Measurements from ENCODE around the gene IKBKE. TPM values are rescaled to one million over a fixed set of nuclear protein-coding genes. Genes with fewer than 3 reads are reported as not detected.
A peak's percentile ranks its signal among the peaks of the same experiment; 100 is the strongest.

IKBKE gene
- total RNA-seq, 4 donors from 2014 or later: 4.3 to 8.2 (median 5.6) TPM

DNA sequence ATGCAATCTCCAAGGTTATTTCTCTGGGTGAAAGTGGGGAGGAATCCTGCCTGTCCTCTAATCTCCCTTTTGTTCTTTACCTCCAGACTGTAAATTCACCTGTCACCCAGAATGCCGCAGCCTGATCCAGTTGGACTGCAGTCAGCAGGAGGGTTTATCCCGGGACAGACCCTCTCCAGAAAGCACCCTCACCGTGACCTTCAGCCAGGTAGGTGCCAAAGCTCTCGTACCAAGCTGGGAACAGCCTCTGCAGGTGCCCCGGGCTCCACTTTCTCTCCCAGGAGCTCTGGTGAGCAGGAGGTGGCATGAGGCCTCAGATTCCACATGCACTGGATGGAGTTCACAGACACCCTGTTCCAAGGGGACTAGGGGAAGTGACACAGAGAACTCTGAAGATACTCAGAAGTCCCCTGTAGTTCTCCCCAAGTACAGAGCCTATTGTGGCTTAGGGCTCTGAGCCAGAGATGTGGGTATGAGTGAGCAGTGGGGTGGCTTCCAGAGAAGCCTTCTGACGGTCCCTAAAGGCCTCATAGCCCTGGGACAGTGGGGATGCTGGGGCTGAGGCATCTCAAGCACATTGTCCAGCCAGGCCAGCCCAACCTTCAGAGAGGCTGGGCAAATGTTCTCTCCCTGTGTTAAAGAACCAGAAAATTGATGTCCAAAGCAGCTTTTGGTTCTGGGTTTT, 68.0 kb downstream of the IKBKE start:
- TF ChIP-seq, protein P1, sequence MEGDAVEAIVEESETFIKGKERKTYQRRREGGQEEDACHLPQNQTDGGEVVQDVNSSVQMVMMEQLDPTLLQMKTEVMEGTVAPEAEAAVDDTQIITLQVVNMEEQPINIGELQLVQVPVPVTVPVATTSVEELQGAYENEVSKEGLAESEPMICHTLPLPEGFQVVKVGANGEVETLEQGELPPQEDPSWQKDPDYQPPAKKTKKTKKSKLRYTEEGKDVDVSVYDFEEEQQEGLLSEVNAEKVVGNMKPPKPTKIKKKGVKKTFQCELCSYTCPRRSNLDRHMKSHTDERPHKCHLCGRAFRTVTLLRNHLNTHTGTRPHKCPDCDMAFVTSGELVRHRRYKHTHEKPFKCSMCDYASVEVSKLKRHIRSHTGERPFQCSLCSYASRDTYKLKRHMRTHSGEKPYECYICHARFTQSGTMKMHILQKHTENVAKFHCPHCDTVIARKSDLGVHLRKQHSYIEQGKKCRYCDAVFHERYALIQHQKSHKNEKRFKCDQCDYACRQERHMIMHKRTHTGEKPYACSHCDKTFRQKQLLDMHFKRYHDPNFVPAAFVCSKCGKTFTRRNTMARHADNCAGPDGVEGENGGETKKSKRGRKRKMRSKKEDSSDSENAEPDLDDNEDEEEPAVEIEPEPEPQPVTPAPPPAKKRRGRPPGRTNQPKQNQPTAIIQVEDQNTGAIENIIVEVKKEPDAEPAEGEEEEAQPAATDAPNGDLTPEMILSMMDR (IDR thresholded peaks at IDR 0.05): no peak
- ATAC-seq (ENCODE audit: low FRiP score) (no peak), DNase-seq (ENCODE audit: low spot score) (no peak)

DNA sequence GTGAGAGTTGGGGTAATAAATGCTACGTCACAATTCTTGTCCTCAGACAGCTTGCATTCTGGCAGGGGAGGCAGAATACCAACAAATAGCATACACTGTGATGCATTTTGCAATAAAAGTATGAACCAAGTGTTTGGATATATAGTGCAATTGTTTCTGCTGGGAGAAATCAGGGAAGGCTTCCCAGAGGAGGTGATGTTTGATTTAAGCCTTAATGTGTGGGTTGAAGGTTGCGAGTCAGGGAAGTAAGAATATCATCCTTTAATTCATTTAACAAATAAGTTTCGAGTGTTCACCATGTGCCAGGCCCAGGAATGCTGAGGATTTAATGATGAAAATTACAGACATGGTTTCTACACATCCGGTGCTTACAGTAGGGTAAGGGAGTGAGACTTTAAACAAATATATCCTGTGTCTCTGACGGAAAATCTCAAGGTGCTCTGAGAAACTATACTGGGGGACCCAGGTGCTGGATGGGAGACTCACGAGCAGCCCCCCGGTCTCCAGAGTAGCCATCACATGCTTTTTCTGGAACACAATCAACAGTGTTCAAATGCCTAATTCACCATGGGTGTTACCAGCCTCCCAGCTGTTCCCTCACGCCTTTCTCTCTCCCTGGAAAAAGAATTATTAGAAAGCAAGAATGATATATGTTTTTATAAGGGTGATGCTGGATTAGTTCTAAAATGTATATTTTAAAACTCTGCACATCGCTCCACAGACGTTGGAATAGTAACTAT, 68.8 kb downstream of the IKBKE start:
- TF ChIP-seq, protein P1 (IDR thresholded peaks at IDR 0.05): no peak
- ATAC-seq (ENCODE audit: low FRiP score) (no peak), DNase-seq (ENCODE audit: low spot score) (no peak)

DNA sequence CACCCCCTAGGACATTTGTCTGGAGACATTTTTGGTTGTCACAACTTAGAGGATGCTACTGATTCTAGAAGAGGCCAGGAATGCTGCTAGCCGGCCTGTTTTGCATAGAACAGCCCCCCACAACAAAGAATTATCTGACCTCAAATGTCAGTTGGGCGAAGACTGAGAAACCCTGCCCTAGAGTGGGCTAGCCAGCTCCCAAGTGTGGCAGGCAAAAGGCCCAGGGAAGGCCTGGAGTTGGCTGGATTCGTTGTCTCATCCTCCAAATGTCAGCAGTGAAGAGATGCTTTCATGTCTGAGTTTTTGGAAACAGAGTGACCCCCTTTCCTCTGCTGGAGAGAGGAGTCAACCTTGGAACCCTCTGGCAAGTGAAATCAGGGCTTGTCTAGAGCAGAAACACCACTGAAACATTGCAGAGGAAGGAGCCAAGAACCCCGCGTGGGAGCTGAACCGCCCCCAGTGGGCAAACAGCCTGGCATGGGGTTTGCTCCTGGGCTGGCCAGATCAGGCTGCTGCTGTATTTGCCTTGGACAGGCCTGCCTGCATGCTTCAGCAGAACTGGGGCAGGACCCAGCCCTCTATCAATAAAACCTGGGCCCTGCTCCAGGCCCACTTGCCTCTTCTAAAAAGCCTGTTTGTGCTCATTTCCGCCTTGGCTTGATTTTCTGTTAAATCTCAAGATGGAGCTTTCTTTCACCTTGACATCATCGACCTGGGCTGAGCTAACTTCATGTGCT, 69.9 kb downstream of the IKBKE start:
- ATAC-seq (ENCODE audit: low FRiP score) (peak; percentile 85), DNase-seq (ENCODE audit: low spot score) (no peak)
- TF ChIP-seq, protein P1 (IDR thresholded peaks at IDR 0.05): no peak

DNA sequence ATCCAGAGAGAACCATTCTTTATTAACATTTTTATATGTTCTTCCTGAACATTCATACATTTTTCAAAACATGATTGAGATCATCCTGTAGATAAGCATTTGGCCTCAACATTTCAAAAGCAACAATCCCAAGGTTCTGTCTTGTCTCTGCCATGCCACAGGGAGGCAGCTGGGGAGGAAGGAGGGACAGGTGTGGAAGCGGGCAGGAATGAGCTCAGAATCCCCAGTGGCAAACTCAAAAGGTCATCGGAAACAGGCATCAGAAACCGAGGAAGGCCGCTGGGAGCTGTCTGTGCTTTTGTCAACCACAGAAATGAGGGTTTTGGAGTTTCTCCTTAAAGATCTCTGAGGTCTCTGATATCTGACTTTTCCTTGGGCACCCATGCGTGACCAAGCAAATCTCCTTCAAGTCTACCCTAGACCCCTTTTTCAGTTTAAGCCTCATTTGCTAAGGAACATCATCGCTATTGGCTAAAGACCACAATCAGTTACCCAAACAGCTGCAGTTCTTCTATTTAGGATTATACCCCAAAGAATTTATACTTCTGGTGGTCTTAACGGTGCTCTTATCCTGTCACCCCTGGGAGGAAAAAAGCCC, 71.1 kb downstream of the IKBKE start:
- no peak for ATAC-seq (ENCODE audit: low FRiP score)
- TF ChIP-seq, protein P1 (IDR thresholded peaks at IDR 0.05): no peak
- DNase-seq (ENCODE audit: low spot score): no peak

DNA sequence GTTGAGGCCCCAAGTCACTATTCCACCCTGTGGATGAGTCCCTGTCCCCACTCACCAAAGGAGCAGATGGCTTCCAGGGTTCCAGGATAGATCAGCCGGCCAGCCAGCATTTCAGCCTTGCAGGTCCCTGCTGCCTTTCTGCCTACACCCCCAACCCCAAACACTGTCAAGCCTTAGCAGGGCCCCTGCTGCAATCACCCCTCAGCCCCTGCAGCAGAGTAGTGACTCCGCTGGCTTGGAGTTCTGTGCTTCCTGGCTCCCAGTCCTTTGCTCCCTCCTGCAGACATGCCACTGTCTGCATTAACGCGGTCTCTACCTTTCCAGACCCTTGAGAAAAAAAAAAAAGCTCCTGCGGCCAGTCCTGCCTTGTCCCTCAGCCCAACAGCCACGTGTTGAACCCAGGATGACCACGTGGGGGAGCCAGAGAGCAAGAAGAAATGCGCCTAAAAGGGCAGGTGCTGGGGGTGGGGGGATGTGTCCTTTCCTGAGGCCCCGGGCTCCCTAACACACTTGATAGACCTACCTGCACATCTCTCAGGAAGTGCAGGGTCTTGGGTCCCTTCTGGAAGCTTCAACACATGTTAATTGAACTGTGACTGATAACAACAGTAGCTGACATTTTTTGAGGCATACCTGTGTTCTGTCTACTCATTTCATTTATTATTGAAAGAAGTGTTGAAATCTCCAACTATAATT, 74.4 kb downstream of the IKBKE start:
- TF ChIP-seq, protein P1 (IDR thresholded peaks at IDR 0.05): peak in 2 of 3 donors; percentile 30 to 43
- DNase-seq (ENCODE audit: low spot score): peak; percentile 82
- ATAC-seq (ENCODE audit: low FRiP score): no peak

DNA sequence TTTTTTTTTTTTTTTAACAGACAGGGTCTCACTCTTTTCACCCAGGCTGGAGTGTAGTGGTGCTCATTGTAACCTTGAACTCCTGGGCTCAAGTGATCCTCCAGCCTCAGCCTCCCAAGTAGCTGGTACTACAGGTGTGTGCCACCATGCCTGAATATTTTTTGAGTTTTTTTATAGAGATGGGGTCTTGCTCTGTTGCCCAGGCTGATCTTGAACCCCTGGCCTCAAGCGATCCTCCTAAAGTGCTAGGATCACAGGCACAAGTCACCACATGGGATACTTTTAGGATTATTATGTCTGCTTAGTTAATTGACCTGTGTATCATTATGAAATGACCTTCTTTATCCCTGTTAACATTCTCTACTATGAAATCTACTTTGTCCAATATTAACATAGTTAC, 75.1 kb downstream of the IKBKE start:
- TF ChIP-seq, protein P1 (IDR thresholded peaks at IDR 0.05): no peak
- DNase-seq (ENCODE audit: low spot score) (no peak), ATAC-seq (ENCODE audit: low FRiP score) (no peak)
